ENCODE results near the gene VWA8.
"Not testable (repeated sequence)": the region's sequence is repeated elsewhere in the genome, so short reads cannot be mapped to it uniquely, and the experiment has no call there.

Gene VWA8

DNA sequence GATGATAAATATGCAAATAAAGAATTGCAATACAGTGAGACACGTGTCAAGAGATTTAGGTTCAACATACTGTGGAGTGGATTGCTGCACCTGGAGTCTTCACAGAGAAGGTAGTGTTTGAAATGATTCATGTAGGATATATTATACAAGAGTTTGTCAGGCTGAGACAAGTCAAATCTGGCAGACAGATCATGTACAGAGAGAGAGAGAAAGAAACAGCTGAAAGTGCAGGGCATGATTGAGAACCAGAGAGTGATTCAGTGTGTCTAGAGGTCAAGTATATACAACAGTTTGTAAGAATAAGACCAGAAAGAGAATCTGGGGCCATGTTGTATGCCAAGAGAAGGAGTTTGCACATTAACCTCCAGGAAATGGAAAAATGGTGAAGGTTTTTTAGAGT is 2.1 kb upstream of the VWA8 start:
- DNase-seq: no peak

DNA sequence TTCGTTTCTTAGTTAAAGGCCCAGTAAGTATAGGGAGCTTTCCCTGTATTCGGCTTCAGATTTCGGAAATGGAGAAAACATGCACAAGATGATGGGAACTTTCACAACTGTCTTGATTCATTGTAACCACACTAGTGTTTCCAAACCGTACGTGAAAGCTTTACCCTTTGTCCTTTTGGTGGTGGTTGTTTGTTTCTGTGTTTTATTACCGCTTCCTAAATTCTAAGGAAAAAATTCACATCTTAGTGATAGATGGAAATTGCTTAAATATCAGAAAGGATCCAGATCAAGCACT is 504 bp upstream of the VWA8 start:
- DNase-seq: no peak

DNA sequence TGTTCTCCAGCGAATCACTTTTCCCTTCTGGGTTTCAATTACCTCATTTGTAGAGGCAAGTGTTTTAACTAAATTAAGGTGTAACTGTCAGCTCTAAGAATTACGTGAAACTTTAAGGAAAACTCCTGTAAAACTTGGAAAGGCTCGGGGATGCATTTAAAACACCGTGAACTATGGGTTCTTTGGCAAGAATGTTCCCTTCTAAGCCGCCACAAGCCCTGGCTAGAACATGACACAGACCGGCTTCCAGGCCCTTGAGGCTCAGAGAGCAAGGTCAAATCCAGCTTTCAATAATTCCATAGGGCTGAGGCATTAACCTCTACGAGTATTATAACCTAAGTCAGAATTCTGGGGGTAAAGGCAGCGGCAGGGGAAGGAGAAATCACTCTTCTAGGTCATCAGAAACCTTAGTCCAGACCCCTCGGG is 685 bp downstream of the VWA8 start:
- DNase-seq: no peak

DNA sequence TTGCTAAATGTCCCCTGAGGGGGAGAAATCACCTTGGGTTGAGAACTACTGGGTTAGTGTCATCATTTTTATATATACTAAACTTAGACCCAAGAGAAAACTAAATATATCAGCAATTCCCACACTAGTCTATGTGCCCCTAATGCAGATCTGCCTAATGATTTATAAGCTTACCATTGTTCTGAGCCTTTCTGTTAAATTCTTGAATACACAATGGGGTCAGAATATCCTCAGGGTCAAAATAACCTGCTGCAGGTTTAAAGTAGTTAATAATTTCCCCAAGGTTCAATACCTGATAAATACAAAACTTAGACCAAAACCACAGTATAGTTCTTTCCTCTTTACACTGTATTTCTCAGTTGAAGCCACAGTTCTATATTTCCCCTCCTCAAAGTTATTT is 4.6 kb downstream of the VWA8 start:
- no peak for DNase-seq

DNA sequence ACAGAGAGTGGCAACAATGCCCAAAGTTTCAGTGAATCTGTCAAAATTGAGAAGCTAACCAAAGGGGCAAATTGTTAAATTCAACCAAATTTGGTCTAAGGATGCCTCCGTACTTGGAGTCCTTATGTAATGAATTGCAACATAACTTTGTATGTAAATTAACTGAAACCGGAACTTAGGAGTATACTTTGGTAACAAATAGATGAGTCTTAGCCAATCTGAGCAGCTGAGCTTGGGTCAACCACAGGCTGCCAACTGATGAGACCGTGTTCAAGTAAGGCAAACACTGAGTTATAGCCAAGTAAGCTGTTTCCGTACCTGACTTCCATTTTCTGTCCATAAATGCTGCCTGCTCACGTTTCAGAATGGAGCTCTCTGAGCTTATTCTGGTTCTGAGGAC is 5.3 kb downstream of the VWA8 start:
- DNase-seq: no peak

DNA sequence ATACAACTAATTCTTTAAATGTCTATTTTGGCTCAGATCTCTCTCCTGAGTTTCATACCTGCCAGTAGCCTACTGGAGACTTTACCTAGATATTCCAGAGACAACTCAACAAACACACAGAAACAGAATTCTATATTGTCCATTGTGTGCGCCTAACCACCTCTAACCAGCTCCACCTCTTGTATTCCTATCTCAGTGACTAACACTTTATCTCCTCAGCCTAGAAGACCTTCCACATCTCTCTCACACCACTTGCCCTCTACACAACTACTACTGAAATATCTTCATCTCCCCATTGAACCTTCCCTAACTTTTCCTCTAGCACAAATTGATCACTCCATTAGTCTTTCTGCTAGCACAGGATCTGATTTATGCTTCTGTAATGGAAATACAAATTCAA is 6.7 kb downstream of the VWA8 start:
- no peak for DNase-seq

DNA sequence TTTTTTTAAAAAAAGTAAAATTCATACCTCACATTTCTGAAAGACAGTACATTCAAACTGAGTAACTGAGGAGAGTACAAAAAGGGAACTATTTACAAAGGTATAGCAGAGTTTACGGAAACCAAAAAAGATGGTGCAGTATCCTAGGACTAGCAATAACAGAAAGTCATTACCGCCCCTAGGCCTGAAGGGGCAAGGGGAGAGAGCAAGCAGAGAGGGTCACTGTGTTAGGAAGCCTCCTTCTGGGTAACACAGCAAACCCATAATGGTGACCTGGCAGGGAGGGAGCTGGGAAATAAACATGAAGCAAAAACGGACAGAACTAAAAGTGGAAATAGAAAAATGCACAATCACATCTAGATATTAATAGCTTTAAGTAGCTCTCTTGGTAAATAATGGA is 8.2 kb downstream of the VWA8 start:
- no peak for DNase-seq

DNA sequence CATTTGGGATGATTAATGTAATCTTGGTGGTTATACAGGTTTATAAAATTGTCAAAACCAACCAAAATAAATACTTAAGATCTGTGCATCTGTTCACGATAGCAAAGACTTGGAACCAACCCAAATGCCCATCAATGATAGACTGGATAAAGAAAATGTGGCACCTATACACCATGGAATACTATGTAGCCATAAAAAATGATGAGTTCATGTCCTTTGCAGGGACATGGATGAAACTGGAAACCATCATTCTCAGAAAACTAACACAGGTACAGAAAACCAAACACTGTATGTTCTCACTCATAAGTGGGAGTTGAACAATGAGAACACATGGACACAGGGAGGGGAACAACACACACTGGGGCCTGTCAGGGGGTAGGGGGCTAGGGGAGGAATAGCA is 11.8 kb downstream of the VWA8 start:
- DNase-seq: not testable (repeated sequence)

DNA sequence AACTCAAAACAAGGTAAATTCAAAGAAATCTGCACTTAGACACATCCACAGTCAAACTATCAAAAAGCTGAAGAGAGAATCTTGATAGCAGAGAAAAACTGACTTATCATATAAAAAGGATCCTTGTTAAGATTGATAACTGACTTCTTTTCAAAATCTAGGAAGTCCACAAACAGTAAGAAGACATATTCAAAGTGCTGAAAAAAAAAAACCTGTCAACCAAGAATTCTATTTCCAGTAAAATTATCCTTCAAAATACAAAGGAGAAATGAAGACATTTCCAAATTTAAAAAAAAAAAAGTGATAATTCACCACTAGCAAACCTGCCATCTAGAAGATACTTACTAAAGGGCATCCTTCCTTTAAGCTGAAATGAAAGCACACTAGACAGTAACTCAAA is 15.0 kb downstream of the VWA8 start:
- no peak for DNase-seq

DNA sequence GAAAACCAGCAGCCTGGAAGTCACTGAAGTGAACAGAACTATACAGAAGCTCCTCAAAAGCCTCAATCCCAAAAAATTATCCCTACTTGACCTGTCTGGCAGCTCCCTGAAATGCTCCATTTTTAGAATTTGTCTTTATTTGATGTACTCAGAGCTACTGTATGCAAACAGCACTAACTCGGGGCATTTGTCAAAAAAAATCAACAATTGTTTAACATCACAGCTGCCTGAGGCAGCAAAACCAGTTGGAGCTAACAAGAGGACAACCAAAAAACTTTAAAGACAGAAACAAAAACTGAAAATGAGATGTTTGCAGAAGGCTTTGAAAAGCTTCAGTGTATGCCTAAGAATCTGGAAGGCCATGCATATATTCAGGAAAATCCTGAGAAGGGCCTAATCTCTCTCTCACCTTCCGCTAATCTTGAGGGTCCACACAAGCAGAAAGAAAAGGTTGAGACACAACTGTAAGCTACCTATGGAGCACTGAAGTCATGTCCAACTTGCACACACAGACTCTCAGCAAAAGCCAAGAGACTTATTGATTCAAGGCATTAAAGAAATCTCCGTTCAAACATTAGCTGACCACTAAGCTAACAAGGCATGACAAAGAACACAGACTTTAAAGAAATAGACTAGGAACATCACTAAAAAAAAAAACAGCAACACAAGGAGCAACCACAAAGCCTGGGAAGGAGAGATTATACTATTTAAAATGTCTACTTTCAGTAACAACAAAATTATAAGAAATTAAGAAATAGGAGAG is 16.1 kb downstream of the VWA8 start:
- DNase-seq: no peak

DNA sequence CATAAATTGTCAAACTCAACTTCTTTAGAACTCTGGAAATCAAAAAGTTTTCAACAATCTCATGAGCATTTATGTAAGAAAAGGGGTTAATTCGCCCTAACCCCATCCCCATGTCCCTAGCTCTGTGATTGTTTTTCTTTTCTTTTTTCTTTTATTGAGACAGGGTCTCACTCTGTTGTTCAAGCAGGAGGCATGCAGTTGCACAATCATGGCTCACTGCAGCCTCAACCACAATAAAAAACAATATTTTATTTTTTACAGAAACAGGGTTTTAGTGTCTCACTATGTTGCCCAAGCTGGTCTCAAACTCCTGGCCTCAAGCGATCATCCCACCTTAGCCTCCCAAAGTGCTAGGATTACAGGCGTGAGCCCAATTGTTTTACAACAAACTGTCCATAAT is 16.7 kb downstream of the VWA8 start:
- DNase-seq: no peak

DNA sequence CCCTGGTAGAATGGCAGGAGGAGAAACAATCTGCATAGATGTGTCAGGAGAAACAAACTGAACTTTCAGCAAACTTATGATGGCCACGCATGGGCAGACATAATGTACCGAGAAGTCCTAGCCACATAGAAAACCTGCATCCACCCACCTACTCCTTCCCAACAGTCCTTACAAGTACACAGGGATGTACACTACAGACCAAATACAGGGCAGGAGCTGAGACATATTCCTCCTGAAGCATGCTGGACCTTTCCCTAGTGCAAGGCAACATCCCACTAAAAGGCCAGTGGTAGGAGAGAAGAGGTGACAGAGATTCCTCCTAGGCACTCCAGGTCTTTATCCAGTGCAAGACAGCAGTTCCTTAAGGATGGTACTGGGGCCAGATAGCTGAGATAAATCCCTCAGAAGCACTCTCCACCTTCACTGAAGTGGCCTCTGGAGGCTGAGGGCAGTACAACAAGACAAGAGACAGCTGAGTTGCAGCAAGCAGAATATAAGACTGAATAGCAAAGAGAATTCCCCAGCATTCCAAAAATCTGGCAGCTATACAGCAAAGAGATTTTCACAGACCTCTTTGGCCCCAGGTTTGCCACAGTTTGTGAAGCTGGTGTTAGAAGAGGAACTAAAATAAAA is 18.3 kb downstream of the VWA8 start:
- no peak for DNase-seq

DNA sequence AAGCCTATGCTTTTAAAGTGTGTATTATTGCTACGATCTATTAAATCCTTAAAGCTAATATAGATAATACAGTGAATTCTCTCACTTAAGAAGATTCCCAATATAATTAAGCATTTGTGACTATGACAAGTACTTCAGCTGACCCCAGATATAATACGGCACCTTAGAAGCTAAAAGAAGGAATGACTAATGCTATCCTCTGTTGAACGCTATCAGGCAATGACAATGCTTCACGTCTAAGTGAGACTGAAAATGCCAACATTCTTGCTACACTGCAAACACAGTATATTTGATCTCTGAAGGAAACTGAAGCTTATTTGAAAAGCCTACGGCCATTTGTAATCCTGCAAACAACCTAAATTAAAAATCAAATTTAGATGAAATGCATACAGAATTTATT is 19.7 kb downstream of the VWA8 start:
- DNase-seq: no peak

DNA sequence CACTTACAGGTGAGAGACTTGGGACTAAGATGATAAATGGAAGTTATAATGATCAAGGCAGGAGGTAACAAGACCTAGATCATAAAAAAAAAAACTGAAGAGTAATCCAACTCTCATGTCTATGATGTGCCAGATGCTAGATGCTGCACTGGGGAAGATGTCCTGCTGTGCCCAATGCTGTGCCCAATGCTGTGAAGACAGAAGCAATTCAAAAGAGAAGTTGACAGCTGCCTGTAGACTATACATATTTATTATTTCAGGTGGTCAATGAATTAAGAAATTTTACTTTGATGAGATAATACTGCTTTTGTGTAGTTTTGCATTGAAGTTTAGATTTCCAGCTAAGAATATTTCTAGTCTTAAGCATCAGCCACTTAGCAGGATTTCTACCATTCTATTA is 21.5 kb downstream of the VWA8 start:
- DNase-seq: no peak

DNA sequence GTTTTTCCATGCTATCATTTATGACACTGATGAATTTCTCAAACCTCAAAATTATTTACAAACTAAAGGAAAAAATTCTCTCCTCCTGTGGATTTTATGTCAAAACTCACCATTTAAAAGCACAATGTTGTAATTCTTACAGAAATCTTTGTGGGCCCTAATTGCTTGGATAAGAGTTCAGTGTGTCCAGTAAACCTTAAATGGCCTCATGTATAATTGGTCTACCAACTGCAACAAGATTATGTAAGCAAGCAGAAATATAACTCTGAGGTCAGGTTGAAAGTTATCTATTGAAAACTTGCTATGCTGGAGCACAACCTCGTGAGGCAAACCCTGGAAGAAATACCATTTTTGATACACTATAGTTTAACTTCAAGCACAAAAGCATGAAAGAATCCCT is 22.0 kb downstream of the VWA8 start:
- DNase-seq: no peak

DNA sequence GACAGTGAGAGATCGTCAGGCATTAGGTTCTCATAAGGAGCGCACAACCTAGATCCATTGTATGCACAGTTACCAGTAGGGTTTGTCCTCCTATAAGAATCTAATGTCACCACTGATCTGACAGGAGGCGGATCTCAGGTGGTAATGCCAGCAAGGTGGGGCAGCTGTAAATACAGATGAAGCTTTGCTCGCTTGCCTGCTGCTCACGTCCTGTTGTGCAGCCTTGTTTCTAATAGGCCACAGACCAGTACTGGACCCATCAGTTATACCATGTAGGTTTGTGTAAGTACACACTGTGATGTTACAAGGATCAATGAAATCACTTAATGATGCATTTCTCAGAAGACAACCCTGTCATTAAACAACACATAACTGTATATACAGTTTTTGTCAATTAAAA is 23.5 kb downstream of the VWA8 start:
- no peak for DNase-seq

DNA sequence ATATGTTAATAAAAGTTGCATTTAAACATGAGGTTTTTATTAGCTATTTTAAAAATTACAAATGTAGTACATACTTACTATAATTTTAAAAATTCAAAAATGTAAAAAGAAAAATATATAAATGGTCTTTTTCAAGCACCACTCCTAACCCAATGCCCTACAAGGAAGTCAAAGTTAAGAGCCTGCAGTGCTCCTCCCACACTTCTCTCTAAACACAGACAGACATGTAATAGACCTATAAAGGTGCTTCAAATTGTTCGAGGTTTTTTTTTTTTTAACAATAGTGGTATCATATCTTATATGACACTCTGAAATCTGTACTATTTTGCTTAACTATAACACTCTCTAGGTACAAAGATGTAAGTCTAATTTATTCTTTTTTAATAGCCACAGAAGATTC is 25.4 kb downstream of the VWA8 start:
- DNase-seq: no peak

DNA sequence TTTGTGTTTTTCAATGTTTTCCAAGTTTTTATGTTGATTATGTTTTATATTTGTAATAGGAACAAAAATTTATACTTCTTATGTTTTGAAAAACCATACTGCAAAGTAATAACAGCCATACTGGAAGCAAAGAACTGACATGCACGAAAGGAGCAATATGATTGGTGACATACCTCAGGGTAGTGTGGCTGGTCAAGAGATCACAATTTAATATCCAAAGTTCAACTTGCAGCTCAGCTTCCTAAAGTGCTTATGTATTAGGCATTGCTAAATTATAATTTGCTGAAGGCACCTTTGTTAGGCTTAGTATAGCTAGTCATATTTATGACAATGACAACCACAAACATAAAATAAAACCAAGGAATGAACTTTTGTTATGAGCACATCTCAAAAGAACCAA is 25.9 kb downstream of the VWA8 start:
- no peak for DNase-seq

DNA sequence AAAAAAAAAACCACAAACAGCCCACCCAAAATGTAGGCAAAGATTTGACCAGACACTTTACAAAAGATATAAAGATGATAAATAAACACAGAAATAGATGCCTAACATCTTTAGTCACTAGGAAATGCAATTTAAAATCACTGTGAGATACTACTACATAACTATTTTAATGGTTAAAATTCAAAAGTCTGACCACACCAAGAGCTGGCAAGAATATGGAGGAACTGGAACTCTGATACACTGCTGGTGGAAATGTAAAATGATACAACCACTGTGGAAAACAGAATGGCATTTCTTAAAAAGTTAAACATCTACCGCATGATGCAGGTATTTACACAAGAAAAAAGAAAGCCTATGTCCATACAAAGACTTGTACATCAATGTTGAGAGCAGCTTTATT is 26.8 kb downstream of the VWA8 start:
- no peak for DNase-seq

DNA sequence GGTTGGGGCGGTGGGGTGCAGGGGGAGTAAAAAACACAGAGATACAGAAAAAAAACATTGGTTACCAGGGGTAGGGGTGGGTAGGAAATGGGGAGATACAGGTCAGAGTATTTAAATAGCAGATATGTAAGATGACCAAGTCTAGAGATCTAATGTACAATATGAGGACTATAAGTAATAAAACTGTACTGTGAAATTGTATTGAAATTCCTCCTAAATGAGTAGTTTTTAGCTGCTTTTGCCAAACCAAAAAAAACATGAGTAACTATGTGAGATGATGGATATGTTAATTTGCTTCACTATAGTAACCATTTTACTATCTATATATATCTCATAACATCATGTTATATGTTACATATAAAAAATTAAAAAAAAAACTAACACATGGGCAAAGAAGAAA is 29.6 kb downstream of the VWA8 start:
- no peak for DNase-seq

DNA sequence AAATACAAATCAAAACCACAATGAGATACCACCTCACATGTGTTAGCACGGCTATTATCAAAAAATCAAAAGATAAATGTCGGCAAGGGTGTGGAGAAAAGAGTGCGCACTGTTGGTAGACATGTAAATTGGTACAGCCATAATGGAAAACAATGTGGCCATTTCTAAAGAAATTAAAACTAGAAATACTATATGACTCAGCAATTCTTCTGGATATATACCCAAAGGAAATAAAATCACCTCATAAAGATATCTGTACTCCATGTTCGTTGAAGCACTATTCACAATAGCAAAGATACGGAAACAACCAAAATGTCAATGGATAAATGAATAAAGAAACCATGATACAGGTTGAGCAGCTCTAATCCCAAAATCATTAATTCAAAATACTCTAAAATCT is 30.8 kb downstream of the VWA8 start:
- DNase-seq: no peak

DNA sequence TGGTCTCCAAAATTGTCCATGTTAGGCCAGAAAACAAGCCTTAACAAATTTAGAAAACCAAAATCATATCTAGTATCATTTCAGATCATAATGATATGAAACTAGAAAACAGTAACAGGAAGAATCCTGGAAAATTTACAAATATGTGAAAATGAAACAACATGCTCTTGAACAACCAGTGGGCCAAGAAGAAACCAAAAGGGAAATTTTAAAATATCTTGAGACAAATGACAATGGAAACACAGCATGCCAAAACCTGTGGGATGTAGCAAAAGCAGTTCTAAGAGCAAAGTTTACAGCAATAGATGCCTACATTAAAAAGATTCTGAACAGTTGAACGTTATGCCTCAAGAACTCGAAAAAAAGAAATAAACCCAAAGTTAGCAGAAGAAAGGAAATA is 32.6 kb downstream of the VWA8 start:
- no peak for DNase-seq

DNA sequence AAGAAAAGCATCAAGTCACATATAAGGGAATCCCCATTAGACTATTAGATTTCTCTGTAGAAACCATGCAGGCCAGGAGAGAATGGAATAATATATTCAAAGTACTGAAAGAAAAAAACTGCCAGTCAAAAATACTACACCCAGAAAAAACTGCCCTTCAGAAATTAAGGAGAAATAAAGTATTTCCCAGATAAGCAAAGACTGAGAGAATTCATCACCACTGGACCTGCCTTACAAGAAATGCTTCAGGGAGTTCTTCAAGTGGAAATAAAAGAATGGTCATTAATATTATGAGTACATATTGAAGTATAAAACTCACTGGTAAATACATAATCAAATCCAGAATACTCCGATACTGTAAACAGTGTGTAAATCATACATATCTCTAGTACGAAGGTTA is 35.9 kb downstream of the VWA8 start:
- DNase-seq: no peak

DNA sequence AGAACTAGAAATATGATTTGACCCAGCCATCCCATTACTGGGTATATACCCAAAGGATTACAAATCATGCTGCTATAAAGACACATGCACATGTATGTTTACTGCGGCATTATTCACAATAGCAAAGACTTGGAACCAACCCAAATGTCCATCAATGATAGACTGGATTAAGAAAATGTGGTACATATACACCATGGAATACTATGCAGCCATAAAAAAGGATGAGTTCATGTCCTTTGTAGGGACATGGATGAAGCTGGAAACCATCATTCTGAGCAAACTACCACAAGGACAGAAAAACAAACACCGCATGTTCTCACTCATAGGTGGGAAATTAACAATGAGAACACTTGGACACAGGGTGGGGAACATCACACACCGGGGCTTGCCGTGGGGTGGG is 38.0 kb downstream of the VWA8 start:
- not testable (repeated sequence) for DNase-seq

DNA sequence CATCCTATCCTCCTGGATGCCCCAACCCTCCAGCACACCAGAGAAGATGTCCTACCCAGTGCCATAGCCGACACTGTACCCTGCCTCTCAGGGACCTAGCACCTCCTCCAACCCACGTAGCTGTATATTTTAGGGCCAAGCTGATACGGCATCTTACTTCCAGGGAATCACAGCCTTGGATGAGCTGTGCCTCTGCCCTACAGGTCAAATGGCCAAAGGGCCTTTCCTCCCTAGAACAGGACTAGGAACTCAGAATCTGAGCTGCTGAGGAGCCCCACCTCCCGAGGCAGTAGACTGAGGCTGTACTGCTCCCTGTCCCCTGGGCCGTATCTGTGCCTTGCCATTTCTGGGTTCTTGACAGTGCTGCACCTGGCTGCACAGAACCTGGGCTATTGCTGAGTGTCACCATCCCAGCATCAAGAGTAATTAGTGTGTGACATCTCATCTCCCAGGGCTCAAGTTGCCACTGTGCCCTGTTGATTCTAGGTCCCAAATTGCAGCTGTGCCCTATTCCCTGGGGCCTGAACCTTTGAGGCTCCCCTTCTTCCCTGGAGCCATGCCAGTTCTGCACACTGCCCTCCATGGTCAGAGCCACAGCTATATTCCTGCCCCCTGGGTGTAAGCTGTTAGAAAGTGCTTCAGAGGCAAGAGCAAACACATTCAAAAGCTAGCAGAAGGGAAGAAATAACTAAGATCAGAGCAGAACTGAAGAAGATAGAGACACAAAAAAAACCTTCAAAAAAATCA is 41.0 kb downstream of the VWA8 start:
- DNase-seq: no peak

Measured in NCI-H526 treated with DMSO at 0.1 percent for 48 hours (cell line).